HG02588 (cell line): ENCODE data around the gene LGI4.
"Not testable (repeated sequence)": the region's sequence is repeated elsewhere in the genome, so short reads cannot be mapped to it uniquely, and the experiment has no call there.

Experiments
- ATAC-seq: cut with Tn5 transposase; IDR thresholded peaks from one replicate; pipeline ENCODE4 v1.9.1; 2021; ENCODE audit warnings: mild to moderate bottlenecking, moderate library complexity; ENCODE audit not compliant: unreplicated experiment

The LGI4 gene

GRCh38 chr19:35142606-35143230, 7.9 kb upstream of the LGI4 start:
- ATAC-seq: no peak

GRCh38 chr19:35141837-35142605, 7.2 kb upstream of the LGI4 start:
- ATAC-seq: no peak

- ATAC-seq: peak; percentile 52
Observed at GRCh38 chr19:35140962-35141836, 6.3 kb upstream of the LGI4 start.

- ATAC-seq: no peak
Observed at GRCh38 chr19:35140207-35140961, 5.5 kb upstream of the LGI4 start.

GRCh38 chr19:35138305-35138892, 3.5 kb upstream of the LGI4 start, which contains the start of gene FXYD1:
Gene FXYD1 (plus strand): TSS chr19:35138824. CDS start chr19:35140080, 1,256 bp downstream.
- ATAC-seq: no peak

- no peak for ATAC-seq
Observed at GRCh38 chr19:35136977-35137702, 2.3 kb upstream of the LGI4 start.

- no peak for ATAC-seq
Observed at GRCh38 chr19:35136231-35136630, 1.4 kb upstream of the LGI4 start.

- ATAC-seq: no peak
Observed at GRCh38 chr19:35135389-35135909, 590 bp upstream of the LGI4 start.

- ATAC-seq: no peak
Observed at GRCh38 chr19:35133826-35134225, 1.0 kb downstream of the LGI4 start.

GRCh38 chr19:35132254-35132653, 2.6 kb downstream of the LGI4 start:
- no peak for ATAC-seq

GRCh38 chr19:35130761-35131720, 3.8 kb downstream of the LGI4 start:
- no peak for ATAC-seq

GRCh38 chr19:35129724-35130274, 5.1 kb downstream of the LGI4 start:
- ATAC-seq: not testable (repeated sequence)

- no peak for ATAC-seq
Observed at GRCh38 chr19:35128398-35129057, 6.3 kb downstream of the LGI4 start.

- no peak for ATAC-seq
Observed at GRCh38 chr19:35127871-35128270, 7.0 kb downstream of the LGI4 start.

GRCh38 chr19:35126624-35126959, 8.3 kb downstream of the LGI4 start:
- no peak for ATAC-seq

- ATAC-seq: no peak
Observed at GRCh38 chr19:35125749-35126623, 8.9 kb downstream of the LGI4 start.

- ATAC-seq: no peak
Observed at GRCh38 chr19:35125270-35125717, 9.6 kb downstream of the LGI4 start.
